HEK293 (cell line): ENCODE data around the gene TIAM1.

Source experiments
- ATF2 ChIP-seq: fragments of 450-650 bp; formaldehyde crosslinking; IDR thresholded peaks from 2 replicates; pipeline ENCODE4 v1.5.1; 2016; ENCODE audit warnings: missing biosample characterization, missing genetic modification characterization, low read depth
- BCL6B ChIP-seq: fragments of 450-650 bp; formaldehyde crosslinking; IDR thresholded peaks from 2 replicates; pipeline ENCODE4 v1.5.1; 2017; ENCODE audit warnings: missing biosample characterization, missing genetic modification characterization
- HOXD13 ChIP-seq: sonication (generic); formaldehyde crosslinking; IDR thresholded peaks from 2 replicates; pipeline ENCODE4 v1.8.0; 2022; ENCODE audit warnings: missing genetic modification reagents, borderline replicate concordance
- MEIS1 ChIP-seq: sonication (generic); formaldehyde crosslinking; IDR thresholded peaks from 2 replicates; pipeline ENCODE4 v1.8.1; 2022; ENCODE audit warnings: missing genetic modification reagents, mild to moderate bottlenecking, borderline replicate concordance
- RBAK ChIP-seq: fragments of 450-650 bp; formaldehyde crosslinking; IDR thresholded peaks from 2 replicates; pipeline ENCODE4 v1.5.1; 2016; ENCODE audit warnings: missing biosample characterization, missing genetic modification characterization
- SETDB1 ChIP-seq: IDR thresholded peaks from one replicate; pipeline ENCODE4 v1.6.1; 2017; ENCODE audit warnings: mild to moderate bottlenecking, low read length, moderate library complexity, mixed read lengths; ENCODE audit not compliant: insufficient read length
- YY1 ChIP-seq: fragments of 450-650 bp; formaldehyde crosslinking; IDR thresholded peaks from 2 replicates; pipeline ENCODE4 v1.5.1; 2018; ENCODE audit warnings: missing biosample characterization, missing genetic modification characterization
- ZNF146 ChIP-seq: fragments of 450-650 bp; formaldehyde crosslinking; IDR thresholded peaks from 2 replicates; pipeline ENCODE4 v1.5.1; 2016; ENCODE audit warnings: missing biosample characterization, missing genetic modification characterization
- ZNF433 ChIP-seq: fragments of 450-650 bp; formaldehyde crosslinking; IDR thresholded peaks from 2 replicates; pipeline ENCODE4 v1.5.1; 2016; ENCODE audit warnings: missing biosample characterization, missing genetic modification characterization, low read depth
- ZNF473 ChIP-seq: fragments of 450-650 bp; formaldehyde crosslinking; IDR thresholded peaks from 2 replicates; pipeline ENCODE4 v1.5.1; 2017; ENCODE audit warnings: missing biosample characterization, missing genetic modification characterization
- ZNF514 ChIP-seq: fragments of 450-650 bp; formaldehyde crosslinking; IDR thresholded peaks from 2 replicates; pipeline ENCODE4 v1.5.1; 2016; ENCODE audit warnings: missing biosample characterization, missing genetic modification characterization
- ZSCAN16 ChIP-seq: fragments of 450-650 bp; formaldehyde crosslinking; IDR thresholded peaks from 2 replicates; pipeline ENCODE4 v1.5.1; 2016; ENCODE audit warnings: missing biosample characterization, missing genetic modification characterization
- ZSCAN30 ChIP-seq: fragments of 450-650 bp; IDR thresholded peaks from 2 replicates; pipeline ENCODE4 v1.5.1; 2018; ENCODE audit warnings: missing biosample characterization, mild to moderate bottlenecking, missing genetic modification characterization, moderate library complexity
- ZSCAN4 ChIP-seq: fragments of 450-650 bp; formaldehyde crosslinking; IDR thresholded peaks from 2 replicates; pipeline ENCODE4 v1.5.1; 2017; ENCODE audit warnings: missing biosample characterization, missing genetic modification characterization
- ZXDB ChIP-seq: fragments of 450-650 bp; formaldehyde crosslinking; IDR thresholded peaks from 2 replicates; pipeline ENCODE4 v1.5.1; 2016; ENCODE audit warnings: missing biosample characterization, missing genetic modification characterization
- TF ChIP-seq, protein P1 (sequence below): fragments of 450-650 bp; formaldehyde crosslinking; IDR thresholded peaks from 2 replicates; pipeline ENCODE4 v1.5.1; 2016; ENCODE audit warnings: missing biosample characterization, missing genetic modification characterization
- TF ChIP-seq, protein P2 (sequence below): fragments of 450-650 bp; formaldehyde crosslinking; IDR thresholded peaks from 2 replicates; pipeline ENCODE4; 2016; ENCODE audit warnings: missing biosample characterization, missing genetic modification characterization
- TF ChIP-seq, protein P3 (sequence below): fragments of 450-650 bp; formaldehyde crosslinking; IDR thresholded peaks from 2 replicates; pipeline ENCODE4 v1.5.1; 2017; ENCODE audit warnings: missing biosample characterization, missing genetic modification characterization
- TF ChIP-seq, protein P4 (sequence below): fragments of 450-650 bp; formaldehyde crosslinking; IDR thresholded peaks from 2 replicates; pipeline ENCODE4 v1.5.1; 2016; ENCODE audit warnings: missing biosample characterization, missing genetic modification characterization
- TF ChIP-seq, protein P5 (sequence below): fragments of 450-650 bp; formaldehyde crosslinking; conservative IDR thresholded peaks from 2 replicates; pipeline ENCODE4 v1.5.1; 2016; ENCODE audit warnings: low read depth, missing biosample characterization, missing genetic modification characterization

The TIAM1 gene

GRCh38 chr21:31298618-31299269 lies 45.3 kb downstream of the TIAM1 start (continued):
- TF ChIP-seq, protein P1, sequence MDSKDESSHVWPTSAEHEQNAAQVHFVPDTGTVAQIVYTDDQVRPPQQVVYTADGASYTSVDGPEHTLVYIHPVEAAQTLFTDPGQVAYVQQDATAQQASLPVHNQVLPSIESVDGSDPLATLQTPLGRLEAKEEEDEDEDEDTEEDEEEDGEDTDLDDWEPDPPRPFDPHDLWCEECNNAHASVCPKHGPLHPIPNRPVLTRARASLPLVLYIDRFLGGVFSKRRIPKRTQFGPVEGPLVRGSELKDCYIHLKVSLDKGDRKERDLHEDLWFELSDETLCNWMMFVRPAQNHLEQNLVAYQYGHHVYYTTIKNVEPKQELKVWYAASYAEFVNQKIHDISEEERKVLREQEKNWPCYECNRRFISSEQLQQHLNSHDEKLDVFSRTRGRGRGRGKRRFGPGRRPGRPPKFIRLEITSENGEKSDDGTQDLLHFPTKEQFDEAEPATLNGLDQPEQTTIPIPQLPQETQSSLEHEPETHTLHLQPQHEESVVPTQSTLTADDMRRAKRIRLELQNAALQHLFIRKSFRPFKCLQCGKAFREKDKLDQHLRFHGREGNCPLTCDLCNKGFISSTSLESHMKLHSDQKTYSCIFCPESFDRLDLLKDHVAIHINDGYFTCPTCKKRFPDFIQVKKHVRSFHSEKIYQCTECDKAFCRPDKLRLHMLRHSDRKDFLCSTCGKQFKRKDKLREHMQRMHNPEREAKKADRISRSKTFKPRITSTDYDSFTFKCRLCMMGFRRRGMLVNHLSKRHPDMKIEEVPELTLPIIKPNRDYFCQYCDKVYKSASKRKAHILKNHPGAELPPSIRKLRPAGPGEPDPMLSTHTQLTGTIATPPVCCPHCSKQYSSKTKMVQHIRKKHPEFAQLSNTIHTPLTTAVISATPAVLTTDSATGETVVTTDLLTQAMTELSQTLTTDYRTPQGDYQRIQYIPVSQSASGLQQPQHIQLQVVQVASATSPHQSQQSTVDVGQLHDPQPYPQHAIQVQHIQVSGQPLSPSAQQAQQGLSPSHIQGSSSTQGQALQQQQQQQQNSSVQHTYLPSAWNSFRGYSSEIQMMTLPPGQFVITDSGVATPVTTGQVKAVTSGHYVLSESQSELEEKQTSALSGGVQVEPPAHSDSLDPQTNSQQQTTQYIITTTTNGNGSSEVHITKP (tag by site-specific recombination), result peak; percentile 21; the same call in 1 of the 2 replicates
- no peak for TF ChIP-seq ZNF514 (tag by site-specific recombination)
- no peak for TF ChIP-seq ZNF433 (tag by site-specific recombination)
- TF ChIP-seq, protein P2, sequence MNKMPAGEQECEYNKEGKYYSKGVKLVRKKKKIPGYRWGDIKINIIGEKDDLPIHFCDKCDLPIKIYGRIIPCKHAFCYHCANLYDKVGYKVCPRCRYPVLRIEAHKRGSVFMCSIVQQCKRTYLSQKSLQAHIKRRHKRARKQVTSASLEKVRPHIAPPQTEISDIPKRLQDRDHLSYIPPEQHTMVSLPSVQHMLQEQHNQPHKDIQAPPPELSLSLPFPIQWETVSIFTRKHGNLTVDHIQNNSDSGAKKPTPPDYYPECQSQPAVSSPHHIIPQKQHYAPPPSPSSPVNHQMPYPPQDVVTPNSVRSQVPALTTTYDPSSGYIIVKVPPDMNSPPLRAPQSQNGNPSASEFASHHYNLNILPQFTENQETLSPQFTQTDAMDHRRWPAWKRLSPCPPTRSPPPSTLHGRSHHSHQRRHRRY, result no peak
- TF ChIP-seq MEIS1 (CRISPR knock-in tag), result no peak
- TF ChIP-seq ZSCAN16, result no peak
- TF ChIP-seq RBAK, result no peak
- TF ChIP-seq, protein P3, sequence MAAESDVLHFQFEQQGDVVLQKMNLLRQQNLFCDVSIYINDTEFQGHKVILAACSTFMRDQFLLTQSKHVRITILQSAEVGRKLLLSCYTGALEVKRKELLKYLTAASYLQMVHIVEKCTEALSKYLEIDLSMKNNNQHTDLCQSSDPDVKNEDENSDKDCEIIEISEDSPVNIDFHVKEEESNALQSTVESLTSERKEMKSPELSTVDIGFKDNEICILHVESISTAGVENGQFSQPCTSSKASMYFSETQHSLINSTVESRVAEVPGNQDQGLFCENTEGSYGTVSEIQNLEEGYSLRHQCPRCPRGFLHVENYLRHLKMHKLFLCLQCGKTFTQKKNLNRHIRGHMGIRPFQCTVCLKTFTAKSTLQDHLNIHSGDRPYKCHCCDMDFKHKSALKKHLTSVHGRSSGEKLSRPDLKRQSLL, result no peak
- TF ChIP-seq, protein P4, sequence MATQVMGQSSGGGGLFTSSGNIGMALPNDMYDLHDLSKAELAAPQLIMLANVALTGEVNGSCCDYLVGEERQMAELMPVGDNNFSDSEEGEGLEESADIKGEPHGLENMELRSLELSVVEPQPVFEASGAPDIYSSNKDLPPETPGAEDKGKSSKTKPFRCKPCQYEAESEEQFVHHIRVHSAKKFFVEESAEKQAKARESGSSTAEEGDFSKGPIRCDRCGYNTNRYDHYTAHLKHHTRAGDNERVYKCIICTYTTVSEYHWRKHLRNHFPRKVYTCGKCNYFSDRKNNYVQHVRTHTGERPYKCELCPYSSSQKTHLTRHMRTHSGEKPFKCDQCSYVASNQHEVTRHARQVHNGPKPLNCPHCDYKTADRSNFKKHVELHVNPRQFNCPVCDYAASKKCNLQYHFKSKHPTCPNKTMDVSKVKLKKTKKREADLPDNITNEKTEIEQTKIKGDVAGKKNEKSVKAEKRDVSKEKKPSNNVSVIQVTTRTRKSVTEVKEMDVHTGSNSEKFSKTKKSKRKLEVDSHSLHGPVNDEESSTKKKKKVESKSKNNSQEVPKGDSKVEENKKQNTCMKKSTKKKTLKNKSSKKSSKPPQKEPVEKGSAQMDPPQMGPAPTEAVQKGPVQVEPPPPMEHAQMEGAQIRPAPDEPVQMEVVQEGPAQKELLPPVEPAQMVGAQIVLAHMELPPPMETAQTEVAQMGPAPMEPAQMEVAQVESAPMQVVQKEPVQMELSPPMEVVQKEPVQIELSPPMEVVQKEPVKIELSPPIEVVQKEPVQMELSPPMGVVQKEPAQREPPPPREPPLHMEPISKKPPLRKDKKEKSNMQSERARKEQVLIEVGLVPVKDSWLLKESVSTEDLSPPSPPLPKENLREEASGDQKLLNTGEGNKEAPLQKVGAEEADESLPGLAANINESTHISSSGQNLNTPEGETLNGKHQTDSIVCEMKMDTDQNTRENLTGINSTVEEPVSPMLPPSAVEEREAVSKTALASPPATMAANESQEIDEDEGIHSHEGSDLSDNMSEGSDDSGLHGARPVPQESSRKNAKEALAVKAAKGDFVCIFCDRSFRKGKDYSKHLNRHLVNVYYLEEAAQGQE (tag by site-specific recombination), result no peak
- no peak for TF ChIP-seq ZXDB (tag by site-specific recombination)
- no peak for TF ChIP-seq BCL6B (tag by site-specific recombination)
- TF ChIP-seq HOXD13, result no peak
- TF ChIP-seq, protein P5, sequence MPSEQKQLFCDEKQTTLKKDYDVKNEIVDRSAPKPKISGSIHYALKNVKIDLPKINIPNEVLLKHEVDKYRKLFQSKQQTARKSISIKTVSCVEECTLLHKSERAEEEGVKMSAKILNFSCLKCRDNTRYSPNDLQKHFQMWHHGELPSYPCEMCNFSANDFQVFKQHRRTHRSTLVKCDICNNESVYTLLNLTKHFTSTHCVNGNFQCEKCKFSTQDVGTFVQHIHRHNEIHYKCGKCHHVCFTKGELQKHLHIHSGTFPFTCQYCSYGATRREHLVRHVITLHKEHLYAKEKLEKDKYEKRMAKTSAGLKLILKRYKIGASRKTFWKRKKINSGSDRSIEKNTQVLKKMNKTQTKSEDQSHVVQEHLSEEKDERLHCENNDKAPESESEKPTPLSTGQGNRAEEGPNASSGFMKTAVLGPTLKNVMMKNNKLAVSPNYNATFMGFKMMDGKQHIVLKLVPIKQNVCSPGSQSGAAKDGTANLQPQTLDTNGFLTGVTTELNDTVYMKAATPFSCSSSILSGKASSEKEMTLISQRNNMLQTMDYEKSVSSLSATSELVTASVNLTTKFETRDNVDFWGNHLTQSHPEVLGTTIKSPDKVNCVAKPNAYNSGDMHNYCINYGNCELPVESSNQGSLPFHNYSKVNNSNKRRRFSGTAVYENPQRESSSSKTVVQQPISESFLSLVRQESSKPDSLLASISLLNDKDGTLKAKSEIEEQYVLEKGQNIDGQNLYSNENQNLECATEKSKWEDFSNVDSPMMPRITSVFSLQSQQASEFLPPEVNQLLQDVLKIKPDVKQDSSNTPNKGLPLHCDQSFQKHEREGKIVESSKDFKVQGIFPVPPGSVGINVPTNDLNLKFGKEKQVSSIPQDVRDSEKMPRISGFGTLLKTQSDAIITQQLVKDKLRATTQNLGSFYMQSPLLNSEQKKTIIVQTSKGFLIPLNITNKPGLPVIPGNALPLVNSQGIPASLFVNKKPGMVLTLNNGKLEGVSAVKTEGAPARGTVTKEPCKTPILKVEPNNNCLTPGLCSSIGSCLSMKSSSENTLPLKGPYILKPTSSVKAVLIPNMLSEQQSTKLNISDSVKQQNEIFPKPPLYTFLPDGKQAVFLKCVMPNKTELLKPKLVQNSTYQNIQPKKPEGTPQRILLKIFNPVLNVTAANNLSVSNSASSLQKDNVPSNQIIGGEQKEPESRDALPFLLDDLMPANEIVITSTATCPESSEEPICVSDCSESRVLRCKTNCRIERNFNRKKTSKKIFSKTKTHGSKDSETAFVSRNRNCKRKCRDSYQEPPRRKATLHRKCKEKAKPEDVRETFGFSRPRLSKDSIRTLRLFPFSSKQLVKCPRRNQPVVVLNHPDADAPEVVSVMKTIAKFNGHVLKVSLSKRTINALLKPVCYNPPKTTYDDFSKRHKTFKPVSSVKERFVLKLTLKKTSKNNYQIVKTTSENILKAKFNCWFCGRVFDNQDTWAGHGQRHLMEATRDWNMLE (tag by site-specific recombination), result no peak
- peak; percentile 34; the same call in 1 of the 2 replicates for TF ChIP-seq ATF2 (tag by site-specific recombination)
- TF ChIP-seq ZSCAN4 (tag by site-specific recombination), result 0 out of 2 replicates have a peak, but pooled peaks have one; percentile 50
- TF ChIP-seq ZNF473, result no peak
- no peak for TF ChIP-seq ZSCAN30 (tag by site-specific recombination)
- no peak for TF ChIP-seq ZNF146
- TF ChIP-seq SETDB1, result no peak
- TF ChIP-seq YY1, result no peak
